ENCODE results near the gene PSG1.
"Not testable (repeated sequence)": the region's sequence is repeated elsewhere in the genome, so short reads cannot be mapped to it uniquely, and the experiment has no call there.

DNA sequence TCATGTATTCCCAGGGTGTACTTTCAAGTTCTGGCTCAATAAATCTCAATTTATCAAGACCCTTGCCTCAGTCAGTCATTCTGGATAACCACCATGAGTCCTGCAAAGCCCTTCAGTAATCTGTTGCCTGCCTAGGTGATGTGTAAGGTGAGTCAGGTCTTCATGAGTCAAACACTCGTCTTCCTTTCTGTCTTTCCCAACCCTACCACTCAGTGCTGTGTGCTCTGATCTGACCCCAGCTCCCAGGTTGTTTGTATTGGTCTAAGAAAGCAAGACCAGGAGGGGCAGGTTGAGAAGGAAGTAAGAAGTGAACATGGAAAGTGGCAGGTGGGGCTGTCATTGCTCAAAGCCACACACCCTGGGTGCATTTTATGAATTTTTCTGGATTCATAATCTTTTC, 18.2 kb upstream of the PSG1 start:
- TF ChIP-seq, protein P1, sequence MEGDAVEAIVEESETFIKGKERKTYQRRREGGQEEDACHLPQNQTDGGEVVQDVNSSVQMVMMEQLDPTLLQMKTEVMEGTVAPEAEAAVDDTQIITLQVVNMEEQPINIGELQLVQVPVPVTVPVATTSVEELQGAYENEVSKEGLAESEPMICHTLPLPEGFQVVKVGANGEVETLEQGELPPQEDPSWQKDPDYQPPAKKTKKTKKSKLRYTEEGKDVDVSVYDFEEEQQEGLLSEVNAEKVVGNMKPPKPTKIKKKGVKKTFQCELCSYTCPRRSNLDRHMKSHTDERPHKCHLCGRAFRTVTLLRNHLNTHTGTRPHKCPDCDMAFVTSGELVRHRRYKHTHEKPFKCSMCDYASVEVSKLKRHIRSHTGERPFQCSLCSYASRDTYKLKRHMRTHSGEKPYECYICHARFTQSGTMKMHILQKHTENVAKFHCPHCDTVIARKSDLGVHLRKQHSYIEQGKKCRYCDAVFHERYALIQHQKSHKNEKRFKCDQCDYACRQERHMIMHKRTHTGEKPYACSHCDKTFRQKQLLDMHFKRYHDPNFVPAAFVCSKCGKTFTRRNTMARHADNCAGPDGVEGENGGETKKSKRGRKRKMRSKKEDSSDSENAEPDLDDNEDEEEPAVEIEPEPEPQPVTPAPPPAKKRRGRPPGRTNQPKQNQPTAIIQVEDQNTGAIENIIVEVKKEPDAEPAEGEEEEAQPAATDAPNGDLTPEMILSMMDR (conservative IDR thresholded peaks at IDR 0.05; ENCODE audit: low read depth, low read length): not testable (repeated sequence)
- TF ChIP-seq EZH2 (IDR thresholded peaks at IDR 0.05; ENCODE audit: low read length, unreplicated experiment); EZH2phosphoT487 (IDR thresholded peaks at IDR 0.05; ENCODE audit: borderline replicate concordance, low read length): not testable (repeated sequence)
